ENCODE data around the gene HOXB2. TPM values are rescaled to one million over a fixed set of nuclear protein-coding genes. Genes with fewer than 3 reads are reported as not detected.

HOXB2 gene
- total RNA-seq, 1 donor from 2014 or later: 1.9 TPM

DNA sequence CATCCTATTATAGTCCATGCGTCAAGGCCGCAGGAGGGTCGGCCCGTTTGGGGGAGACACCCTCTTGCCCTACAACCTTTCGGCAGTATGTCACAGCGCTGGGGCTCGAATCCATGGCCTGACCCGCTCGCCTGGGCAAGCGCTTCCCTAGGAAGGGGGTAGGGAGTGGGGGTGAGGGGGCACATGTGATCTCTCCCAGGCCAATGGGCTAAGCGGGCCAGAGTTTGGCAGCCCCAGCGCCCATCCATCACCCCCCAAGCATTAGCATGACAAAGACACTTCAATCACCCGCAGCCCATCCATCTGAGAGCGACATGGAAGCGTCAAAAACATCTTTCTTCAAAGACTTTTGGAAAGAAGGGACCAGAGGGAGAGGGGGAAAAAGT is 14.0 kb downstream of the HOXB2 start, which contains the start of gene HOXB1:
Gene HOXB1, minus strand, starts transcription at position 125 of the 386 bp plus-strand sequence. Its CDS starts 107 bp downstream, at position 18.
- intact Hi-C loops (cut with micrococcal nuclease): no loop called here
- H3K4me1 ChIP-seq: peaks cover 6% of the 10 kb centered on the region
- no peaks in the 10 kb centered on the region for H3K36me3 ChIP-seq
- no peaks in the 10 kb centered on the region for H3K9me3 ChIP-seq (replicated peaks)
- TF ChIP-seq, protein P1, sequence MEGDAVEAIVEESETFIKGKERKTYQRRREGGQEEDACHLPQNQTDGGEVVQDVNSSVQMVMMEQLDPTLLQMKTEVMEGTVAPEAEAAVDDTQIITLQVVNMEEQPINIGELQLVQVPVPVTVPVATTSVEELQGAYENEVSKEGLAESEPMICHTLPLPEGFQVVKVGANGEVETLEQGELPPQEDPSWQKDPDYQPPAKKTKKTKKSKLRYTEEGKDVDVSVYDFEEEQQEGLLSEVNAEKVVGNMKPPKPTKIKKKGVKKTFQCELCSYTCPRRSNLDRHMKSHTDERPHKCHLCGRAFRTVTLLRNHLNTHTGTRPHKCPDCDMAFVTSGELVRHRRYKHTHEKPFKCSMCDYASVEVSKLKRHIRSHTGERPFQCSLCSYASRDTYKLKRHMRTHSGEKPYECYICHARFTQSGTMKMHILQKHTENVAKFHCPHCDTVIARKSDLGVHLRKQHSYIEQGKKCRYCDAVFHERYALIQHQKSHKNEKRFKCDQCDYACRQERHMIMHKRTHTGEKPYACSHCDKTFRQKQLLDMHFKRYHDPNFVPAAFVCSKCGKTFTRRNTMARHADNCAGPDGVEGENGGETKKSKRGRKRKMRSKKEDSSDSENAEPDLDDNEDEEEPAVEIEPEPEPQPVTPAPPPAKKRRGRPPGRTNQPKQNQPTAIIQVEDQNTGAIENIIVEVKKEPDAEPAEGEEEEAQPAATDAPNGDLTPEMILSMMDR (IDR thresholded peaks at IDR 0.05; ENCODE audit: borderline replicate concordance): no peak
- no peak for DNase-seq
- H3K4me3 ChIP-seq: no peak within 1 kb of the TSS
- H3K27me3 ChIP-seq (ENCODE audit: low read depth): peaks cover 100% of the 10 kb centered on the region
- H3K27ac ChIP-seq (replicated peaks): no peak within 1 kb of the TSS

DNA sequence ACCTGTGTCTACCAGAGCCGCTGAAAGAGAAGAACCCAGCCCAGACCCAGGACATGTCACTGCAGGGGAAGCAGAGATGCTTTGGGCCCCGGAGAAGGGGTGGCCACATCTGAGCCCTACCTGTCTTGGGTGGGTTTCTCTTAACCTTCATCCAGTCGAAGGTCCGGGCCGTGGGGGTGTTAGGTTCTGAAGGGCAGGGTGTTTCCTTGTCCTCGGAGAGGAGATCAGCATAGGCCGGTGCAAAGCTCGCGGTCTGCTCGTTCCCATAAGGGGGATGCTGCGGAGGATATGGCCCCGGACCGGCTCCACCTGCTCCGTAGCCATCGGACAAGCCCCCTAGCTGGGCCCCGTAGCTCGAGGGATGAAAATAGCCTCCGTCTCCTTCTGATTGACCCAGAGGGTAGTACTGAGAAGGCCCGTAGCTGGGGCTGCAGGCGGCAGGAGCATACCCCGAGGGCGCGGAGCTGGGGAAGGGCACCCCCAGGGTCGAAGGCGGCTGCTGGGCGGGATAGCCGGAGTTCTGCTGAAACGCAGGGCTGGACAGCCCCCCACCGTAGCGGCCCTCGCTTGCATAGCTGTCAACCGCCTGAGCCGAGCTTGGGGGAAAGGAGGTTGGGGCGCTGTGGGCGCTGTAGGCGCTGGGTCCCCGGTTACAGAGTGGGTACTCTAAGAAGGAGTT is 14.6 kb downstream of the HOXB2 start:
- peaks cover 6% of the 10 kb centered on the region for H3K4me1 ChIP-seq
- H3K27ac ChIP-seq (replicated peaks): no peak overlapping the region
- peaks cover 100% of the 10 kb centered on the region for H3K27me3 ChIP-seq (ENCODE audit: low read depth)
- no peaks in the 10 kb centered on the region for H3K36me3 ChIP-seq
- no peaks in the 10 kb centered on the region for H3K9me3 ChIP-seq (replicated peaks)
- H3K4me3 ChIP-seq: no peak overlapping the region
- TF ChIP-seq, protein P1 (IDR thresholded peaks at IDR 0.05; ENCODE audit: borderline replicate concordance): no peak
- no peak for DNase-seq
- intact Hi-C loops (cut with micrococcal nuclease): no loop called here

DNA sequence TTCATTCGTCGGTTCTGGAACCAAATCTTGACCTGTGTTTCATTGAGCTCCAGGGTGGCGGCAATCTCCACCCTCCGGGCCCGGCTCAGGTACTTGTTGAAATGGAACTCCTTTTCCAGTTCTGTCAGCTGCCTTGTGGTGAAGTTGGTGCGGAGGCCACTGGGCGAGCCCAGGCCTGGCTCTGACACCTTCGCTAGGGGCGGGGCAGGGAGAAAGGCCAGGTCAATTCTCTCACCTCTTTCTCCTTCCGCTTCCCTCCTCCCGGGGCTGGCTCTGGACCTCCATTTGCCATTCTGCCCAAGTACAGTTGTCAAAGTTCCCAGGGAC is 15.3 kb downstream of the HOXB2 start:
- Histone ChIP-seq H3K36me3 (no peaks in the 10 kb centered on the region), H3K4me1 (peaks cover 6% of the 10 kb centered on the region), H3K9me3 (replicated peaks) (no peaks in the 10 kb centered on the region), H3K27ac (replicated peaks) (no peak overlapping the region), H3K27me3 (ENCODE audit: low read depth) (peaks cover 100% of the 10 kb centered on the region), H3K4me3 (no peak overlapping the region)
- TF ChIP-seq, protein P1 (IDR thresholded peaks at IDR 0.05; ENCODE audit: borderline replicate concordance): no peak
- intact Hi-C loops (cut with micrococcal nuclease): no loop called here
- DNase-seq: no peak

DNA sequence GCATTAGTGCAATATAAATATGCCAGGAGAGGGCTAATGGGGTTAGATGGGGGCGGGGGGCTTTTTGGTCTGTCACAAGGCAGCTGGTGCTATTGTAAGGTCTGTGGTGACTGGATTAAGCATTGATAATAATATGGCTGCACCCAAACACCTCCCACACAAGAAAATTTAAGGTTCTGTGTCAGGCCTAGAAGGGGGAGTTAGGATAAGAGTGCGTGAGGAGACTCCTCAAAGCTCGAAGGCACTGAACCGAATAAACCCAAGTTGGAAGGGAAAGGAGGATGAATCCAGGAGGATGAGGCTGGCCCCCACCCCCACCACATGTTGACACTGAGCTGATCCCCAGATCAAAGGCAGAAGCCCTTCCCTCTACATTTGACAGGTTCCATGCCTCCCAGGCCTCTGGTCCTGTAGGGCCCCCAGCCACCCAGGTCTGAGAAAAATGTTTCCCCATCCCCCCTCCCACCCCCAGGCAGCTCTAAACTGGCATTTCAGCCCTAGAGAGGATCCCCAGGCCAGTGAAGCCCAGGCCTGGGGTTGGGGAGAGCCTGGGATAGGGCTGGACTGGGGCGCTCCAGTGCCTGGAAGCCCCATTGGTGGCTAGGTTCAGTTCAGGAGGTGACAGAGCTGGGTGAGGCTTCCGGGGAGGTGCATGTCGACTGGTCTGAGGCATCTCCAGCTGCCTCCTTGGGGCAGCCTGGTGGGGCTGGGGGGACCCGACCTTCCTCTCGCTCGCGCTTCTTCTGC is 15.8 kb downstream of the HOXB2 start:
- intact Hi-C loops (cut with micrococcal nuclease): no loop called here
- peaks cover 100% of the 10 kb centered on the region for H3K27me3 ChIP-seq (ENCODE audit: low read depth)
- no peak for DNase-seq
- H3K9me3 ChIP-seq (replicated peaks): no peaks in the 10 kb centered on the region
- no peaks in the 10 kb centered on the region for H3K36me3 ChIP-seq
- TF ChIP-seq, protein P1 (IDR thresholded peaks at IDR 0.05; ENCODE audit: borderline replicate concordance): no peak
- peaks cover 6% of the 10 kb centered on the region for H3K4me1 ChIP-seq
- no peak overlapping the region for H3K4me3 ChIP-seq
- H3K27ac ChIP-seq (replicated peaks): no peak overlapping the region

DNA sequence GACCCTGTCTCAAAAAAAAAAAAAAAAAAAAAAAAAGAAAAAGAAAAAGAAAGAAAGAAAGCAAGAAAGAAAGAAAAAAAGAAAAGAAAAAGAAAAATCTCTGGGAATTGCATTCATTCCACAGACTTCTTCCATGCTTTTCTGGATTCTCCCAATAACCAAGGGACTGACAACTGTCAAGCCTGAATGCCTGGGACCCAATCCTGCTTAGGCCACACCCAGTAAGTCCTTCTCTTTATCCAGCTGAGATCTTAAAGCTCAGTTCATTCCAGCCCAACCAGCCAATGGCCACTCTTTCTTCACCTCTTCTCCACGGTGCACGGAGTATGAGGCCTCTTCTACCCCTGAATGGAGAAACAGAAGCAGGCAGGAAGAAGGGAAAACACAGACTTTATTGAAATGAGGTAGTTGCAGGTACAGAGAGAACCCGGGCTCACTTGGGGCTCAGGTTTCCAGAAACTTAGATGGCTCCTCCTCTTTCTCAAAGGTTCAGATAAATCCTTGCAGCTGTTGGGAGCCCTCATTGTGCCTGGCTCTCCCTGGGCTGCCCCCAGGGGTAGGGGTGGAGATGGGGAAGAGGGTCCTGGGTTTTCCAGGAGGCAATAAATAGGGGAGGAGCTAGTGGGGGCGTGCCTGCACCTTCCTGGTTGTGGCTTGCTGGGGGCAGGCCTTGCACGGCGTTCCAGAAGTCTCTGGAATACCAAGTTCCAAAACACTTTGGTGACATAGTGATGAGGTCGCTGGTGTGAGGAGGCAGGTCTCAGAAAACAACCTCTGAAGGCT is 16.6 kb downstream of the HOXB2 start:
- TF ChIP-seq, protein P1 (IDR thresholded peaks at IDR 0.05; ENCODE audit: borderline replicate concordance): no peak
- no peaks in the 10 kb centered on the region for H3K9me3 ChIP-seq (replicated peaks)
- H3K4me1 ChIP-seq: peaks cover 6% of the 10 kb centered on the region
- DNase-seq: no peak
- no peak overlapping the region for H3K4me3 ChIP-seq
- peaks cover 100% of the 10 kb centered on the region for H3K27me3 ChIP-seq (ENCODE audit: low read depth)
- H3K36me3 ChIP-seq: no peaks in the 10 kb centered on the region
- H3K27ac ChIP-seq (replicated peaks): no peak overlapping the region
- intact Hi-C loops (cut with micrococcal nuclease): no loop called here

All from left ventricle myocardium inferior (tissue), 1 donor.